ENCODE results near the gene HK1.
"Not testable (repeated sequence)": the region's sequence is repeated elsewhere in the genome, so short reads cannot be mapped to it uniquely, and the experiment has no call there.

HK1 gene

DNA sequence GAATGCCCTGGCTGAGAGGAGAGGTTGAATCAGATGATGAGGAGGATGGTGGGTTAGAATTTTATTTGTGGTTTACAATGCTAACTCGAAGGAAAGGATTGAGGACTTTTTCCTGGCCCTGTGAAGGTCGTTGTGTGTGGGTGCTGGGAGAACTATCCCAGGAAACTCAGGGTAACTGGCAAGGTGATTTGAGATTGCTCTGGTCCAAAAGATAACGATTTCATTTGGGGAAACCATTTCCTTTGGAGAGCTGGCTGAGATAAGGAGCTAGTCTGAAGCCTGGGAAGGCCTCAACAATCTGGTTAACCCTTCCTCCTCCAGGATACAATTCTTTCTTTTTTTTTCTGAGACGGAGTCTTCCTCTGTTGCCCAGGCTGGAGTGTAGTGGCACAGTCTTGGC, 33.0 kb downstream of the HK1 start:
- DNase-seq (ENCODE audit: low spot score): no peak

DNA sequence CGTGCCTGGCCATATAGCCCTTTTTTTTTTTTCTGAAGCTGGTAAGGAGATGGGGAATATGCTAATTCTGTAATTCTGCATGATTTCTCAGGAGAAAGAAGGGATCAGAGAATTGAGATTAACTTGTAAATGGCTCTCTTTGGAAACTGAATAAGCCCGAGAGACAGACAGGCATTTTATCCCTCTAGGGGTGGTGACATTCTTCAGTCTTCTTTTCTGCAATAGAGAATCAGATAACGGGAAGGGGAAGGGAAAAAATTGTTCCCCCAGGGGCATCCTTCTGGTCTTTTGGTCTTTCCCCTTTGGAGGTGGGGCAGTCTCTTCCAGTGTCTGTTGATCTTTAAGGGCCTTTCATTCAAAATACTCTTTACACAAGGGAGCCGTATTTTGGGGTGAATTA, 34.2 kb downstream of the HK1 start:
- DNase-seq (ENCODE audit: low spot score): no peak

- DNase-seq (ENCODE audit: low spot score): no peak
Measured at GRCh38 chr10:69315100-69315542, 36.8 kb downstream of the HK1 start.

GRCh38 chr10:69315610-69316312, 37.5 kb downstream of the HK1 start:
- no peak for DNase-seq (ENCODE audit: low spot score)

DNA sequence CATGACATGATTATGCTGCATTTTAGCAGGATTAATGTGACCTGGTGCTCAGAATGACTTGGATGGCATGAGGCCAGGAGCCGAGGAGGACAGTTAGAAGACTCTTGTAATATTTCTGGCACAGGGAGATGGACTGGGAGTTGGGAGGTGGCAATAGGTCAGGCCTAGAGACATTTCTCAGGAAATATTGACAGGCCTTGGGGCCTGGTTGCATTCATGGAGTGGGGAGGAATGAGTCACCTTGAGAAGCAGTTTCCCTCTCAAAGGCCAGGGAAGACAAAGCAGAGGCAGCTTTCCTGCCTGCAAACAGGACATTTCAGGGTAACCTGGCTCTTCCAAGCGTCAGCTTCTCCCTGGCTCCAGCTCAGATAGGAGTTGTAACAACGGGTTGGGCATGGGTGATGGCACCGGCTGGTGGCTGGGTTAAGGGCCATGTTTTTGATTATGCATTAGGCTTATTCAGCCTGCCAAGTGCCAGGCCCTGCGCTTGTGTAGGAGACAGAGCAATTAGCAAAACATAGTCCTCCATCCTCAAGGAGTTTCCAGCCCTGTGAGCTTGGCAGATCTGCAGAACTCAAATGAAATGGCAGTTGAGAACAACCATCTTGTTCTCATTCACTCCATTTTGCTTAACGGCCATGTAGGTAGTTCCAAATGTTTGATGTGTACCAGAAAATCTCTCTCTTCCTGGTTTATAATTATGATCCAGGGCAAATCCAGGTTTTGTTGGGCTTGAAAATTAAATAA, 38.2 kb downstream of the HK1 start:
- DNase-seq (ENCODE audit: low spot score): no peak

DNA sequence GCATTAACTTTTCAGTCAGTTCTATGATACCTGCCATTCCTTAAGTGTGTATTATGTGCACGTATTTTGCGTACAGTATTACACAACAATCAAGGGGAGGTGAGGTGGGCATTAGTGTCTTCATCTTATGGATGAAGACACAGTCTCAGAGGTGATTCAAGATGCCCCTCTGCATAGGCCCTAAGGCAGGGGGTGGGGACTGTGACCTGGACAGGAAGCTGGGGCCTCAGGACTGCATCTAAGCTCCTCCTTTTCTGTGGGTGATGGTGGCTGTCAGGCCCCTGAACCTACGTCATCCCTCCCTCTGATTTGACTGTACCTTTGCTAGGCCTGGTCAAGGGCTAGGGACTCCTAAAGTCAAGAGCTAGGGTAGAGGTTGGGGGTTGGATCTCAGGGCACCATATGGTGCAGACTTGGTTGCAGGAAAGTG, 38.9 kb downstream of the HK1 start:
- DNase-seq (ENCODE audit: low spot score): no peak

DNA sequence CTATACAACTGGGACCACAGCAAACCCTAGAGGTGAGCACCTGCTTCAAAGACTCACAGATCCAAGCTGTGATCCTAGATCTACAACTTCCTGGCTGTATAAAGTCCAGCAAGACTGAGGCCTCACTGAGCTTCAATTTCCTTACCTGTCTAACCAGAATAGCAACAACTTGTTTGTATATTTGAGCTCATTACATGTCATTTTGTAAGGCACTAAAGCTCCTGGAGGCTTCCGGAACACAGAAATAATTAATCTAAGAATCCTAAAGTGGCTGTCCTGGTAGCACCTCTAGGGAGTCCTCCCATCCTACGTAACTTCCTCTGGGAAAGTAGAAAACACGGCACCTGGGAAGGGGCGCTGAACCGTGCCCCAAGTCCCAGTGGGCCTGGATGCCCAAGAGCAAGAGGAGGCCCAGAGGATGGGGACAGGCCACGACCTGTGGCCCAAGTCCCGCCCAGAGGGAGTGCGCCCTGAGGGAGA, 39.4 kb downstream of the HK1 start:
- DNase-seq (ENCODE audit: low spot score): no peak

DNA sequence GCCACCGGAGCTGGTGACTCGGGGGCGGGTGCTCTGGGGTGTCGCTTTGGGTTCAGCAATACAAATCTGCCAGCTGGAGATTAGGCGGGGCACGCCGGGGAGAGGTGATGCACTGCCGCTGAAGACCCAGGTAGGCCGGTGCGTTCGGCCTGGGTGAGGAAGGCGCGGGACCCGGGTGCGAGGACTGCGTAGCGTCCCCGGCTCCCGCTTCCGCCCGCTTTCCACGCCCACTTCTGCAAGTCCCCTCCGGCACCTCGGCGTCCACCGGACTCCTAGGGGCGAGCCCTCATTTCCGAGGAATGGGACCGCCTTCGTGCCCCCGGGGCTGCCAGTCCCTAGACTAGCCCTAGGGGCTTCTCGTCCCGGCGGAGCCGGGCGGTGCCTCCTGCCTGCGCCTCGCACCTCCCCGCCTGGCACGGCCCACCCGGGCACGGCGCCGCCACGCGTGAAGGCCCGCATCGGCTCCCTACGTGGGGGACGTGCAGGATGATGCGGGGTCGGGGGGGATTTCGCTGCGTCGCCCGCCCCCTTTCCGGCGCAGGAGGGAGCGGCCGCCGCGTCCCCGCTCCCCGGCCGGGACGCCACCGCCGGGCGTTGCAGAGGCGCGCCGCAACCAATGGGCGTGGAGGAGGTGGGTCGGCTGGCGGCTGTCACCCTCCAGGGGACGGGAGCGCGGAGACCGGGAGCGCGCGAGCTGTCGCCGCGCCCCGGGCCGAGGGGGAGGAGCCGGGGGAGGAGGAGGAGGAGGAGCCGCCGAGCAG, 40.0 kb downstream of the HK1 start:
- peak; percentile 91 for DNase-seq (ENCODE audit: low spot score)

GRCh38 chr10:69318867-69319727, 40.8 kb downstream of the HK1 start:
- peak; percentile 88 for DNase-seq (ENCODE audit: low spot score)

DNA sequence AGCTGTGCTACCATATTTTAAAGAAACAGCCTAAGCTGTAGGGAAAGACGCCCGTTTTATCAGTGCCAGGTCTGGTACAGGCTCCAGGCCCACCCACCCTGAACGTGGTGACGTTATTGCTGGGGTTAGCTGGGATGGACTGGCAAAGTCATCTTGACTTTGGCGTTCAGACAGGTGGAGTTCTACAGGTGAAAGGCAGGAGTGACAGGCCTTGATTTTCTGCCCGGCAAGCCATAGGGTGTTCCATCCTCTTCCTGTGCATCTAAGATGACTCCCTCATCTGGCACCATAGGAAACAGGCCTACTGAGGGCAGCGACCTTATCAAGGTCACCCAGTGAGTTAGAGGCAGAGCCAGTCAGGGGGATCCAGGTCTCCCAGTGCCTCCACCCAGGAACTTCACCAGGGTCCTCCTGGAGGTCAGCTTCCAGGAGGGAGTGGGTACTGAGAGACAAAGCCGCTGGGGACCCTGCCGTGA, 41.6 kb downstream of the HK1 start:
- DNase-seq (ENCODE audit: low spot score): no peak

DNA sequence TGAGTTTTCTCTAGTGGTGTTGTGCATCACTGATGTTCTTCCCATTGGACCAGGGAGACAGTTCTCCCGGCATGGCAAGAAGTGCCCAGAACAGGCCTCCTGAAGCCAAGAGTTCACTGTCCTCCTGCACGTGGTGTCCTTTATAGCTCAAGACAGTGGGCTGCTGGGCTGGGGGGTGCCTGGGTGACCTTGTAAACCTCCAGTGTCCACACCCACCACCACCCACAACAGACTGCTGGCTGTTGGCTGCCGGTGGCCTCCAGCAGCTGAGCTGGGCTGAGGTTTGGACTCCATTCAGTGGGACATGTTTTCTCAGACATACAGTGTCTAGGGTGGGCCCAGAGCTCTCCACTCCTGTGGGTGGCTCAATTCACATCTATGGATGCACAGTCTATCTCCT, 42.2 kb downstream of the HK1 start:
- no peak for DNase-seq (ENCODE audit: low spot score)

DNA sequence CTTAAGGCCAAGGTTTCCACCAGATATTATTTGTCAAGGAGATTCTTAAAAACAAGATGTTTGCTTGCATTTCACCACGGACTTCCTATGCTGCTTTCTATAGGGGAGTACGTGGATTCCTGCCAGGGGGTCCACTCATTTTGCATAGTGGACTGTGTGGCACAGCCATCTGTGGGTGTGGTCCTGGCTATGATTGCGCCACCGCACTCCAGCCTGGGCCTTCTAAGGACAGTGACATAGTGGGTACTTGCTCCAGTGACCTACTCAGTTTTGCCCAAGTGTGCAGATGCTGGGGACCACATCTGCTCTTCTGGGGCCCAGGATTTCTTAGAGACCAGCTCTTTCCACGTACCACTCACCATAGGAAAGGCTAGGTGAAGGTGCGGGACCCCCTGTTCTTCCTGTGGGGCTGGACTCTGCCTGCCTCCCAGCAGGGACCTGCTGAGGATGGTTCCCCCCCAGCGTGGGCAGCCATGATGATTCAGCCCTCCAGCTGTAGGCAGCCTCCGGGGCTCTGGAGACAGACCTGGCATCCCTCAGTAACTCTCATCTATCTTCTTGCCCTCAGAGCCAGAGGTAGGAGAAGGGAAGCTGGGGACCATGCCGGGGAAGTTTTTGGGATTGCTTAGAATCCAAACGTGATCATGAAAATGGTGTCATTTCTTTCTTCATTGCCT, 42.9 kb downstream of the HK1 start:
- no peak for DNase-seq (ENCODE audit: low spot score)

GRCh38 chr10:69321865-69322264, 43.6 kb downstream of the HK1 start:
- no peak for DNase-seq (ENCODE audit: low spot score)

DNA sequence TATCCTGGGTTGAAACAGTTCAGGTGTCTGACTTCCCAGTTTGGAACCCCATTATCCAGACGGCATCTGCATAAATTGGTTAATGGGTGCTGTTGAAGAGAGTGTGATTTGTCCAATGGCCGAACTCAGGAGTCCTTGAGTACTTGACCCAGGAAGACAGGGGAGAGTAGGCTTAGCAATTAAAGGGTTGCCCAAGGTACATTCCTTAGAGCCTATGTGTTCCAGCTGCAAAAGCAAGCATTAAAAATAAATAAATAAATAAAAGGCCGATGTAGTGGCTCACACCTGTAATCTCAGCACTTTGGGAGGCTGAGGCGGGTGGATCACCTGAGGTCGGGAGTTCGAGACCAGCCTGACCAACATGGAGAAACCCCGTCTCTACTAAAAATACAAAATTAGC, 44.0 kb downstream of the HK1 start:
- DNase-seq (ENCODE audit: low spot score): not testable (repeated sequence)

GRCh38 chr10:69323622-69324021, 45.3 kb downstream of the HK1 start:
- DNase-seq (ENCODE audit: low spot score): no peak

DNA sequence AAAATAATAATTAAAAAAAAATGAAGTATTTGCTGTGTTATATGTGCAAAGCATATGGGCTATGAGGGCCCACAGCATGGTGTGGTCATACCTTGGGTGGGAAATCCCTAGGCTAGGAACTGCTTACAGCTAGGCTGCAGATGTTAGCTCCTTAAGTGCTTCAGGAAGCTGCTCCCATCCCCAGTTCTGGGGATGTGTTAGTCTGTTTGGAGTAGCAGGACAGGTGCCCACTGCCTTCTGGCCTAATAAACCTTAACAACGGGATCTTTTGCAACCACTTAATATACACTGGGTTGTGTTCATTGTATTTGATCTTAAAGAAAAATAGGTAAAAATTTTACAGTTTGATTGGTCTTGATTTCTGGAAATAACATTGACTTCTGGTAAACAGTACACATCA, 46.3 kb downstream of the HK1 start:
- DNase-seq (ENCODE audit: low spot score): no peak

DNA sequence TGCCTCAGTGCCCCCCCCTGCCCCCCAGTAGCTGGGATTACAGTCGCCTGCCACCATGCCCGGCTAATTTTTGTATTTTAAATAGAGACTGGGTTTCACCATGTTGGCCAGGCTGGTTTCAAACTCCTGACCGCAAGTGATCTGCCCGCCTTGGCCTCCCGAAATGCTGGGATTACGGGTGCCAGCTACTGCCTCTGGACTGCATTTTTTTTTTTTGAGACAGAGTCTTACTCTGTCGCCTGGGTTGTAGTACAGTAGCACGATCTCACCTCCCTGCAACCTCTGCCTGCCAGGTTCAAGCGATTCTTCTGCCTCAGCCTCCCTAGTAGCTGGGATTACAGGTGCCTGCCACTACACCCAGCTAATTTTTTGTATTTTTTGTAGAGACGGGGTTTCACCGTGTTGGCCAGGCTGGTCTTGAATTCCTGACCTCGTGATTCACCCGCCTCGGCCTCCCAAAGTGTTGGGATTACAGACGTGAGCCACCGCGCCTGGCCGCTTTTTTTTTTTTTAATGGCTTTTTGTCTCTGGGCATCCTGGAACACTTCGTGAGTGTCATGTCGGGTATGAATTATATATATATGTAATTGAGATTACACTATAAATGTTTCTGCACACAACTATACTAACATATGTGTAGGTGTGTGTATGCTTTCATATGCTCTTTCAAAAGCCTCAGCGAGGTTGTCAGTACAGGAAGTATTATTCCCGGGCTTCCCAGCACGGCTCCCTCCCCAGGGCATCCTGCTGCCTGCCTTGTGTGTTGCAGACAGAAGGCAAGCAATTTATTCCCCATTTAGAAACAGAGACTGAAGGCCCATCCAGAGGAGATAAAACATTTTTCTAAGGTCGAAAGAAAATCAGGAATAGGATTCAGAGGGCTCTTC, 47.6 kb downstream of the HK1 start:
- DNase-seq (ENCODE audit: low spot score): not testable (repeated sequence)

DNA sequence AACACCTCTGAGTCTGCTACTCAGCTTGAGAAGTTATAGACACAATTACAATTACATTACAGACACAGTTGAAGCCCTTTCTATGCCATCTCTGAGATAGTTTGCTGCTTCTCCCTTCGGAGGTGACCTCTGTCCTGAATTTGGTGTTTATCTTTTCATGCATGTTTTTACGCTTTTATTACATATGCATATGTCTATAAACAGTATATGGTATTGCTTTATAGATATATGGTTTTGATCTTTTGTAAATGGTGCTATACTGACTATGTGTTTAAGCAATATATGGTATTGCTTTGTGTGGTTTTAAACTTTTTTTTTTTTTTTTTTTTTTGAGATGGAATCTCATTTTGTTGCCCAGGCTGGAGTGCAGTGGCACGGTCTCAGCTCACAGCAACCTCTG, 48.4 kb downstream of the HK1 start:
- DNase-seq (ENCODE audit: low spot score): no peak

GRCh38 chr10:69327463-69328379, 49.4 kb downstream of the HK1 start:
- DNase-seq (ENCODE audit: low spot score): peak; percentile 34

Measured in CD4-positive, alpha-beta T cell treated with Interleukin-15 for 4 hours (primary cell).